Upper lobe of left lung (tissue), 6 donors: ENCODE results near the gene CASS4. TPM values are rescaled to one million over a fixed set of nuclear protein-coding genes. Genes with fewer than 3 reads are reported as not detected.

ENCODE experiments used
- ATAC-seq, 2 donors: fragments of 200-7000 bp; cut with Tn5 transposase; one replicate each; pipeline ENCODE4 v1.9.1; 2022; ENCODE audit warnings: mild to moderate bottlenecking in 2 of 2, moderate library complexity in 2 of 2; ENCODE audit not compliant: low FRiP score in 2 of 2
- DNase-seq, 2 donors: peaks; one replicate each; pipeline ENCODE4 v3.0.0-alpha.2; 2019 to 2020
- H3K27ac ChIP-seq, 4 donors: fragments of 200-600 bp; sonication (generic); one replicate each; pipeline ENCODE4 v1.5.1; 2016 to 2019
- H3K27me3 ChIP-seq, 4 donors: fragments of 200-600 bp; sonication (generic); one replicate each; pipeline ENCODE4 v1.5.1; 2017 to 2019
- H3K36me3 ChIP-seq, 4 donors: fragments of 200-600 bp; sonication (generic); one replicate each; pipeline ENCODE4 v1.5.1; 2016 to 2019
- H3K4me1 ChIP-seq, 4 donors: fragments of 200-600 bp; sonication (generic); one replicate each; pipeline ENCODE4 v1.5.1; 2018 to 2019
- H3K4me3 ChIP-seq, 4 donors: fragments of 200-600 bp; sonication (generic); one replicate each; pipeline ENCODE4 v1.5.1; 2017 to 2019; ENCODE audit warnings: mild to moderate bottlenecking in 2 of 4, moderate library complexity in 1 of 4
- H3K9me3 ChIP-seq, 4 donors: fragments of 200-600 bp; sonication (generic); one replicate each; pipeline ENCODE4 v1.5.1; 2018 to 2019
- CTCF ChIP-seq, 6 experiments: fragments of 450-650 bp in 4 of 6; fragments of 200-600 bp in 2 of 6; sonication (generic) in 2 of 6; IDR thresholded peaks; one replicate each; pipeline ENCODE4 v1.5.1; 2016 to 2019; ENCODE audit warnings: antibody characterized with exemption in 6 of 6
- EP300 ChIP-seq, 4 donors: sonication (generic); formaldehyde crosslinking; IDR thresholded peaks; one replicate each; pipeline ENCODE4 v1.5.1; 2017; ENCODE audit warnings: antibody characterized with exemption in 4 of 4, control low read depth in 2 of 4
- POLR2A ChIP-seq, 4 donors: fragments of 450-650 bp; IDR thresholded peaks; one replicate each; pipeline ENCODE4 v1.5.1; 2016 to 2017; ENCODE audit warnings: antibody characterized with exemption in 4 of 4, mild to moderate bottlenecking in 2 of 4
- POLR2AphosphoS5 ChIP-seq, 2 donors: sonication (generic); formaldehyde crosslinking; IDR thresholded peaks; one replicate each; pipeline ENCODE4 v1.5.1; 2017; ENCODE audit warnings: antibody characterized with exemption in 2 of 2
- WGBS, 2 donors: methylation state at CpG; one replicate each; pipeline ENCODE4 v1.1.5; 2017 to 2018; 5-methylcytosine and 5-hydroxymethylcytosine counted together
- total RNA-seq, 6 donors: library from RNA; depleted of rRNA in 4 of 6; stranded (reverse); fragments of >200 nt in 4 of 6; gene quantifications; one replicate each; pipeline versions ENCODE4 v1.1.0 to v1.2.1, GENCODE V29; 2016 to 2021
- donor health status: DM: no; HTN: no; CAD: no; lungs with moderate emphysema.
- donor health status: DM: no; HTN: yes; CAD: no; lungs with severe emphysema.

Gene CASS4
- total RNA-seq, 6 donors from 2014 or later: 13.4 to 31.4 (median 19.5) TPM

- ATAC-seq: no peak
- no peak overlapping the region for H3K4me3 ChIP-seq
- no peak for DNase-seq
- H3K9me3 ChIP-seq: no peaks in the 10 kb centered on the region
- H3K27me3 ChIP-seq: no peaks in the 10 kb centered on the region
- no peaks in the 10 kb centered on the region for H3K4me1 ChIP-seq
- H3K36me3 ChIP-seq: peaks cover 0 to 18% (median 4%) of the 10 kb centered on the region in 4 donors
- no peak overlapping the region for H3K27ac ChIP-seq
- no peak for TF ChIP-seq POLR2A (IDR thresholded peaks at IDR 0.05)
- TF ChIP-seq CTCF (IDR thresholded peaks at IDR 0.05): no peak
- TF ChIP-seq POLR2AphosphoS5 (IDR thresholded peaks at IDR 0.05): no peak
- no peak for TF ChIP-seq EP300 (IDR thresholded peaks at IDR 0.05)
- WGBS, 2 donors: 69 to 73% methylated on average over 2 to 3 of the region's 3 CpGs
Observed at GRCh38 chr20:56461576-56461975, 49.5 kb downstream of the CASS4 start.

GRCh38 chr20:56463428-56463827 is 51.4 kb downstream of the CASS4 start:
- peaks cover 0 to 6% (median 1%) of the 10 kb centered on the region in 4 donors for H3K4me1 ChIP-seq
- DNase-seq (no peak), ATAC-seq (no peak)
- H3K9me3 ChIP-seq: no peaks in the 10 kb centered on the region
- H3K36me3 ChIP-seq: peaks cover 0 to 16% (median 3%) of the 10 kb centered on the region in 4 donors
- no peak overlapping the region for H3K27ac ChIP-seq
- no peak overlapping the region for H3K4me3 ChIP-seq
- no peak for TF ChIP-seq EP300 (IDR thresholded peaks at IDR 0.05)
- no peak for TF ChIP-seq POLR2AphosphoS5 (IDR thresholded peaks at IDR 0.05)
- TF ChIP-seq POLR2A (IDR thresholded peaks at IDR 0.05): no peak
- TF ChIP-seq CTCF (IDR thresholded peaks at IDR 0.05): no peak
- 46 to 50% methylated on average over 3 of the region's 3 CpGs for WGBS, 2 donors
- H3K27me3 ChIP-seq: no peaks in the 10 kb centered on the region

- H3K27ac ChIP-seq: peak overlapping the region in 1 of 4 donors; percentile 3
Observed at GRCh38 chr20:56465997-56466396, 53.9 kb downstream of the CASS4 start.

GRCh38 chr20:56467968-56468315 is 55.9 kb downstream of the CASS4 start:
- TF ChIP-seq EP300 (IDR thresholded peaks at IDR 0.05): no peak
- no peak for TF ChIP-seq CTCF (IDR thresholded peaks at IDR 0.05)
- TF ChIP-seq POLR2AphosphoS5 (IDR thresholded peaks at IDR 0.05): no peak
- TF ChIP-seq POLR2A (IDR thresholded peaks at IDR 0.05): no peak
- no peak for DNase-seq
- H3K27me3 ChIP-seq: no peaks in the 10 kb centered on the region
- WGBS, 2 donors: 4 to 7% methylated on average over 7 of the region's 7 CpGs
- no peaks in the 10 kb centered on the region for H3K9me3 ChIP-seq
- H3K36me3 ChIP-seq: peaks cover 0 to 14% (median 5%) of the 10 kb centered on the region in 4 donors
- peaks cover 14 to 29% (median 17%) of the 10 kb centered on the region in 4 donors for H3K4me1 ChIP-seq
- ATAC-seq: peak in 1 of 2 donors; percentile 31
- peak overlapping the region; percentile 86 to 95 (median 88) for H3K27ac ChIP-seq
- H3K4me3 ChIP-seq: peak overlapping the region; percentile 72 to 91 (median 78)

More at GRCh38 chr20:56465997-56466396, 53.9 kb downstream of the CASS4 start:
- Histone ChIP-seq H3K9me3 (no peaks in the 10 kb centered on the region), H3K4me1 (peaks cover 14 to 27% (median 17%) of the 10 kb centered on the region in 4 donors), H3K27me3 (no peaks in the 10 kb centered on the region), H3K36me3 (peaks cover 0 to 8% (median 0%) of the 10 kb centered on the region in 4 donors), H3K4me3 (no peak overlapping the region)
- no peak for TF ChIP-seq CTCF (IDR thresholded peaks at IDR 0.05)
- no peak for TF ChIP-seq POLR2A (IDR thresholded peaks at IDR 0.05)
- no peak for TF ChIP-seq EP300 (IDR thresholded peaks at IDR 0.05)
- TF ChIP-seq POLR2AphosphoS5 (IDR thresholded peaks at IDR 0.05): no peak
- ATAC-seq (no peak), DNase-seq (no peak)
- 49 to 59% methylated on average over 7 of the region's 7 CpGs for WGBS, 2 donors
